Transverse colon (tissue), 4 donors: Measurements from ENCODE around the gene TEX53. TPM values are rescaled to one million over a fixed set of nuclear protein-coding genes. Genes with fewer than 3 reads are reported as not detected.

ENCODE experiments used
- DNase-seq: peaks from one replicate; pipeline ENCODE4 v3.0.0-alpha.2; 2019
- H3K27ac ChIP-seq, 4 donors: fragments of 200-600 bp; sonication (generic); 2 replicates each; pipeline ENCODE4 v1.5.1; 2016 to 2018; ENCODE audit warnings: inconsistent platforms in 4 of 4
- H3K27me3 ChIP-seq: fragments of 200-600 bp; sonication (generic); 2 replicates; pipeline ENCODE4 v1.5.1; 2017; ENCODE audit warnings: inconsistent platforms
- H3K36me3 ChIP-seq, 4 donors: fragments of 200-600 bp; sonication (generic); 2 replicates each; pipeline ENCODE4 v1.5.1; 2017 to 2019; ENCODE audit warnings: inconsistent platforms in 4 of 4
- H3K4me1 ChIP-seq, 4 donors: fragments of 200-600 bp; sonication (generic); 2 replicates each; pipeline ENCODE4 v1.5.1; 2017 to 2020; ENCODE audit warnings: inconsistent platforms in 4 of 4
- H3K4me3 ChIP-seq, 4 donors: fragments of 200-600 bp; sonication (generic); 1 replicate in 1 of 4; 2 replicates in 3 of 4; pipeline versions ENCODE4 v1.5.1 to v1.6.1; 2017 to 2019; ENCODE audit warnings: inconsistent platforms in 4 of 4
- H3K9me3 ChIP-seq, 2 donors: fragments of 200-600 bp; sonication (generic); 2 replicates each; pipeline ENCODE4 v1.5.1; 2017 to 2019; ENCODE audit warnings: inconsistent platforms in 2 of 2
- CTCF ChIP-seq, 5 experiments: fragments of 200-600 bp in 3 of 5; fragments of 450-650 bp in 2 of 5; sonication (generic) in 3 of 5; IDR thresholded peaks; 1 replicate in 2 of 5; 2 replicates in 3 of 5; pipeline ENCODE4 v1.5.1; 2016 to 2017; ENCODE audit warnings: antibody characterized with exemption in 5 of 5, inconsistent platforms in 3 of 5, mild to moderate bottlenecking in 2 of 5, moderate library complexity in 1 of 5
- EP300 ChIP-seq: sonication (generic); formaldehyde crosslinking; IDR thresholded peaks from one replicate; pipeline ENCODE4 v1.6.1; 2017; ENCODE audit warnings: antibody characterized with exemption, low read depth
- POLR2A ChIP-seq: fragments of 450-650 bp; IDR thresholded peaks from one replicate; pipeline ENCODE4 v1.6.1; 2016; ENCODE audit warnings: antibody characterized with exemption, mild to moderate bottlenecking, moderate library complexity
- POLR2AphosphoS5 ChIP-seq, 3 donors: sonication (generic); formaldehyde crosslinking; IDR thresholded peaks; one replicate each; pipeline ENCODE4 v1.6.1; 2016; ENCODE audit warnings: antibody characterized with exemption in 3 of 3
- WGBS, 2 donors: methylation state at CpG; one replicate each; pipeline ENCODE4 v1.1.5; 2018; ENCODE audit warnings: low coverage in 1 of 2; 5-methylcytosine and 5-hydroxymethylcytosine counted together
- in situ Hi-C, 4 donors: fragments of 200-750 bp; cut with MboI; loops; one replicate each; pipeline versions ENCODE4 v1.15.0 to v1.15.1; 2017; ENCODE audit warnings: low sequenced_read_pairs in 3 of 4, low pct_ligation_motif_present in 1 of 4, low pct_unique_long_range_greater_than_20kb in 1 of 4
- intact Hi-C: fragments of 100-400 bp; cut with DNase I; formaldehyde crosslinking; loops from one replicate; pipeline ENCODE4 v1.15.1; 2023; ENCODE audit warnings: low total_unique reads
- total RNA-seq, 4 donors: library from RNA; depleted of rRNA; stranded (reverse); fragments of >200 nt; gene quantifications; one replicate each; pipeline ENCODE4 v1.1.0, GENCODE V29; 2016

The TEX53 gene
- total RNA-seq, 4 donors from 2014 or later, result not detected

GRCh38 chr9:114693248-114693855 is 35.7 kb upstream of the TEX53 start:
- TF ChIP-seq CTCF (IDR thresholded peaks at IDR 0.05) (no peak), EP300 (no peak), POLR2A (no peak), POLR2AphosphoS5 (IDR thresholded peaks at IDR 0.05) (no peak)
- Histone ChIP-seq H3K9me3 (no peaks in the 10 kb centered on the region), H3K36me3 (no peaks in the 10 kb centered on the region), H3K27me3 (no peaks in the 10 kb centered on the region), H3K4me3 (no peak overlapping the region), H3K4me1 (peaks cover 0 to 10% (median 6%) of the 10 kb centered on the region in 4 donors), H3K27ac (peak overlapping the region in 1 of 4 donors; percentile 34)
- WGBS, 2 donors, result 46 to 54% methylated on average over 2 of the region's 2 CpGs
- no peak for DNase-seq
- intact Hi-C loops (no loop called here), in situ Hi-C loops (loop anchor here in 2 of 4 donors (25.0 kb wide), 1 partner anchor 819 kb away; no protein-coding TSS in a partner anchor)

GRCh38 chr9:114691956-114692295 is 34.3 kb upstream of the TEX53 start:
- H3K27ac ChIP-seq, result no peak overlapping the region
- no peaks in the 10 kb centered on the region for H3K36me3 ChIP-seq
- H3K9me3 ChIP-seq, result no peaks in the 10 kb centered on the region
- intact Hi-C loops (no loop called here), in situ Hi-C loops (loop anchor here in 2 of 4 donors (25.0 kb wide), 1 partner anchor 820 kb away; no protein-coding TSS in a partner anchor)
- no peak for DNase-seq
- no peak overlapping the region for H3K4me3 ChIP-seq
- H3K27me3 ChIP-seq, result no peaks in the 10 kb centered on the region
- peaks cover 0 to 10% (median 6%) of the 10 kb centered on the region in 4 donors for H3K4me1 ChIP-seq
- TF ChIP-seq POLR2A, result no peak
- TF ChIP-seq EP300, result no peak
- no peak for TF ChIP-seq POLR2AphosphoS5 (IDR thresholded peaks at IDR 0.05)
- TF ChIP-seq CTCF (IDR thresholded peaks at IDR 0.05), result no peak

- intact Hi-C loops (no loop called here), in situ Hi-C loops (loop anchor here in 2 of 4 donors (25.0 kb wide), 1 partner anchor 821 kb away; no protein-coding TSS in a partner anchor)
- Histone ChIP-seq H3K4me1 (peaks cover 0 to 10% (median 6%) of the 10 kb centered on the region in 4 donors), H3K4me3 (no peak overlapping the region), H3K9me3 (no peaks in the 10 kb centered on the region), H3K27ac (no peak overlapping the region), H3K36me3 (no peaks in the 10 kb centered on the region), H3K27me3 (no peaks in the 10 kb centered on the region)
- TF ChIP-seq POLR2AphosphoS5 (IDR thresholded peaks at IDR 0.05) (no peak), EP300 (no peak), POLR2A (no peak), CTCF (IDR thresholded peaks at IDR 0.05) (no peak)
- no peak for DNase-seq
- WGBS, 2 donors, result 80 to 81% methylated on average over 10 to 11 of the region's 11 CpGs
Observed at GRCh38 chr9:114691046-114691955, 33.7 kb upstream of the TEX53 start.

- no peak for DNase-seq
- in situ Hi-C loops, result loop anchor here in 2 of 4 donors (25.0 kb wide), 1 partner anchor 822 kb away; no protein-coding TSS in a partner anchor
- H3K4me3 ChIP-seq, result no peak overlapping the region
- peaks cover 0 to 10% (median 6%) of the 10 kb centered on the region in 4 donors for H3K4me1 ChIP-seq
- WGBS, 2 donors, result 87 to 88% methylated on average over 1 to 4 of the region's 4 CpGs
- H3K27ac ChIP-seq, result no peak overlapping the region
- H3K27me3 ChIP-seq, result no peaks in the 10 kb centered on the region
- no peaks in the 10 kb centered on the region for H3K36me3 ChIP-seq
- intact Hi-C loops, result no loop called here
- no peaks in the 10 kb centered on the region for H3K9me3 ChIP-seq
- TF ChIP-seq POLR2AphosphoS5 (IDR thresholded peaks at IDR 0.05), result no peak
- TF ChIP-seq EP300, result no peak
- TF ChIP-seq POLR2A, result no peak
- no peak for TF ChIP-seq CTCF (IDR thresholded peaks at IDR 0.05)
Observed at GRCh38 chr9:114690308-114690707, 32.7 kb upstream of the TEX53 start.
